ENCODE measurements around the gene SSTR3. TPM values are rescaled to one million over a fixed set of nuclear protein-coding genes. Genes with fewer than 3 reads are reported as not detected.

Gene SSTR3
- total and polyA plus RNA-seq, 9 of the 15 experiments (the other 6 are each of a cell fraction or from before 2014, with no cell fraction given), result 0.03 TPM; not detected in 8

DNA sequence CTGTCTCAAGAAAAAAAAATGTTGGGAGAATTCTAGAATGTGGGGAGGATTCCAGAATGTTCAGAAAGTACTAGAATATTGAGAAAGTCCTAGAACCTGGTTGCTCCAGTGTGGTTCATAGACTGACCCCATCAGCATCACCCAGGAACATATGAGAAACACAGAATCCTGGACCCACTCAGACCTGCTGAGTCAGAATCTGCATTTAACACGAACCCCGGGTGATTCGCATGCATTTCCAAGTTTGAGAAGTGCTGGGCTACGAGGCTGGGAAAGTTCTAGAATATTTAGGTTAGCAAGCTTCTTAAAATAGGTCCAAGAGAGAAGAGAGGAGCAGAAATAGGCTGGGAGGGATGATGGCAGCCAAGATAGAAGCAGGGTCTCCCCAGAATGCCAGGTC lies 30.6 kb downstream of the SSTR3 start:
- H3K4me1 ChIP-seq (replicated peaks in 1 of 2; ENCODE audit: control insufficient read depth in 2 of 2, insufficient read depth in 2 of 2, low read length in 2 of 2), result peaks cover 0 to 25% of the 10 kb centered on the region in 2 experiments; a peak in 3 of 5 replicates
- 3% methylated on average over 4 of the region's 4 CpGs for WGBS (ENCODE audit: insufficient coverage, low coverage, missing lambda C conversion rate)
- H3K4me2 ChIP-seq (ENCODE audit: insufficient read depth, low read length), result no peak overlapping the region
- intact Hi-C loops (cut with micrococcal nuclease) (no loop called here), in situ Hi-C loops (cut with MboI) (no loop called here)
- no TSS peak for BruUV-seq (replicated peaks)
- H3K27ac ChIP-seq (ENCODE audit: extremely low read depth, low read depth, low read length), result no peak overlapping the region
- ATAC-seq (no peak), DNase-seq (ENCODE audit: extremely low read depth in 1 of 4, low spot score in 3 of 4) (no peak), FAIRE-seq (no peak)
- H3K27me3 ChIP-seq (ENCODE audit: control insufficient read depth in 2 of 2, insufficient read depth in 2 of 2, low read length in 2 of 2), result peaks cover 3 to 49% of the 10 kb centered on the region in 2 experiments; a peak in 4 of 5 replicates
- H2AFZ ChIP-seq (ENCODE audit: low read depth, low read length), result no peak overlapping the region
- POLR2A ChIA-PET, result no interaction called here
- CTCF ChIA-PET (ENCODE audit: low intra/inter-chr PET ratio), result interaction anchor here (1.3 kb wide), 1 partner anchor 18 kb away, joined by 3 read pairs; no protein-coding TSS in a partner anchor
- H3K79me2 ChIP-seq (ENCODE audit: control insufficient read depth, insufficient read depth, low read length), result no peaks in the 10 kb centered on the region
- no peaks in the 10 kb centered on the region for H3K9me1 ChIP-seq (ENCODE audit: control insufficient read depth, insufficient read depth, low read length)
- no peak overlapping the region for H3K4me3 ChIP-seq
- no peaks in the 10 kb centered on the region for H3K9me3 ChIP-seq (replicated peaks; ENCODE audit: control insufficient read depth, insufficient read depth, low read depth, low read length)
- H4K20me1 ChIP-seq (replicated peaks; ENCODE audit: control insufficient read depth, insufficient read depth, low read length), result 0 out of 2 replicates have a peak, but pooled peaks cover 3% of the 10 kb centered on the region
- H3K36me3 ChIP-seq (ENCODE audit: control insufficient read depth, insufficient read depth, low read length), result no peaks in the 10 kb centered on the region
- H3K9ac ChIP-seq (ENCODE audit: insufficient read depth in 1 of 2, low read depth in 2 of 2, low read length in 2 of 2), result no peak overlapping the region
- TF ChIP-seq POLR2B (IDR thresholded peaks at IDR 0.05; ENCODE audit: low read depth, partially characterized antibody) (no peak), ZFX (CRISPR knock-in tag; IDR thresholded peaks at IDR 0.05) (no peak), NFIC (IDR thresholded peaks at IDR 0.05) (no peak), MED1 (CRISPR knock-in tag; IDR thresholded peaks at IDR 0.05; ENCODE audit: borderline replicate concordance) (no peak), YY1 (IDR thresholded peaks at IDR 0.05; ENCODE audit: borderline replicate concordance in 1 of 3, control insufficient read depth in 1 of 3, extremely low read depth in 1 of 3, insufficient read depth in 3 of 3, insufficient read length in 1 of 3, insufficient replicate concordance in 2 of 3, low read depth in 1 of 3, low read length in 2 of 3) (no peak), POLR2A (conservative IDR thresholded peaks at IDR 0.05) (no peak), NEUROD1 (IDR thresholded peaks at IDR 0.05; ENCODE audit: borderline replicate concordance, low read depth, low read length, partially characterized antibody) (no peak), ASH1L (IDR thresholded peaks at IDR 0.05; ENCODE audit: borderline replicate concordance, low read depth, partially characterized antibody) (no peak), RBM39 (optimal IDR thresholded peaks at IDR 0.05; ENCODE audit: low read depth, low read length) (no peak), ZNF143 (CRISPR knock-in tag; IDR thresholded peaks at IDR 0.05) (no peak), SIRT6 (IDR thresholded peaks at IDR 0.05; ENCODE audit: low read depth, low read length) (no peak), ZNF778 (CRISPR knock-in tag; IDR thresholded peaks at IDR 0.05) (no peak), HNRNPUL1 (IDR thresholded peaks at IDR 0.05; ENCODE audit: low read length) (no peak)
- TF ChIP-seq, protein P1, sequence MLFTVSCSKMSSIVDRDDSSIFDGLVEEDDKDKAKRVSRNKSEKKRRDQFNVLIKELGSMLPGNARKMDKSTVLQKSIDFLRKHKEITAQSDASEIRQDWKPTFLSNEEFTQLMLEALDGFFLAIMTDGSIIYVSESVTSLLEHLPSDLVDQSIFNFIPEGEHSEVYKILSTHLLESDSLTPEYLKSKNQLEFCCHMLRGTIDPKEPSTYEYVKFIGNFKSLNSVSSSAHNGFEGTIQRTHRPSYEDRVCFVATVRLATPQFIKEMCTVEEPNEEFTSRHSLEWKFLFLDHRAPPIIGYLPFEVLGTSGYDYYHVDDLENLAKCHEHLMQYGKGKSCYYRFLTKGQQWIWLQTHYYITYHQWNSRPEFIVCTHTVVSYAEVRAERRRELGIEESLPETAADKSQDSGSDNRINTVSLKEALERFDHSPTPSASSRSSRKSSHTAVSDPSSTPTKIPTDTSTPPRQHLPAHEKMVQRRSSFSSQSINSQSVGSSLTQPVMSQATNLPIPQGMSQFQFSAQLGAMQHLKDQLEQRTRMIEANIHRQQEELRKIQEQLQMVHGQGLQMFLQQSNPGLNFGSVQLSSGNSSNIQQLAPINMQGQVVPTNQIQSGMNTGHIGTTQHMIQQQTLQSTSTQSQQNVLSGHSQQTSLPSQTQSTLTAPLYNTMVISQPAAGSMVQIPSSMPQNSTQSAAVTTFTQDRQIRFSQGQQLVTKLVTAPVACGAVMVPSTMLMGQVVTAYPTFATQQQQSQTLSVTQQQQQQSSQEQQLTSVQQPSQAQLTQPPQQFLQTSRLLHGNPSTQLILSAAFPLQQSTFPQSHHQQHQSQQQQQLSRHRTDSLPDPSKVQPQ (CRISPR knock-in tag; IDR thresholded peaks at IDR 0.05; ENCODE audit: borderline replicate concordance), result no peak
- TF ChIP-seq, protein P2, sequence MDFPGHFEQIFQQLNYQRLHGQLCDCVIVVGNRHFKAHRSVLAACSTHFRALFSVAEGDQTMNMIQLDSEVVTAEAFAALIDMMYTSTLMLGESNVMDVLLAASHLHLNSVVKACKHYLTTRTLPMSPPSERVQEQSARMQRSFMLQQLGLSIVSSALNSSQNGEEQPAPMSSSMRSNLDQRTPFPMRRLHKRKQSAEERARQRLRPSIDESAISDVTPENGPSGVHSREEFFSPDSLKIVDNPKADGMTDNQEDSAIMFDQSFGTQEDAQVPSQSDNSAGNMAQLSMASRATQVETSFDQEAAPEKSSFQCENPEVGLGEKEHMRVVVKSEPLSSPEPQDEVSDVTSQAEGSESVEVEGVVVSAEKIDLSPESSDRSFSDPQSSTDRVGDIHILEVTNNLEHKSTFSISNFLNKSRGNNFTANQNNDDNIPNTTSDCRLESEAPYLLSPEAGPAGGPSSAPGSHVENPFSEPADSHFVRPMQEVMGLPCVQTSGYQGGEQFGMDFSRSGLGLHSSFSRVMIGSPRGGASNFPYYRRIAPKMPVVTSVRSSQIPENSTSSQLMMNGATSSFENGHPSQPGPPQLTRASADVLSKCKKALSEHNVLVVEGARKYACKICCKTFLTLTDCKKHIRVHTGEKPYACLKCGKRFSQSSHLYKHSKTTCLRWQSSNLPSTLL (IDR thresholded peaks at IDR 0.05), result no peak
- TF ChIP-seq, protein P3, sequence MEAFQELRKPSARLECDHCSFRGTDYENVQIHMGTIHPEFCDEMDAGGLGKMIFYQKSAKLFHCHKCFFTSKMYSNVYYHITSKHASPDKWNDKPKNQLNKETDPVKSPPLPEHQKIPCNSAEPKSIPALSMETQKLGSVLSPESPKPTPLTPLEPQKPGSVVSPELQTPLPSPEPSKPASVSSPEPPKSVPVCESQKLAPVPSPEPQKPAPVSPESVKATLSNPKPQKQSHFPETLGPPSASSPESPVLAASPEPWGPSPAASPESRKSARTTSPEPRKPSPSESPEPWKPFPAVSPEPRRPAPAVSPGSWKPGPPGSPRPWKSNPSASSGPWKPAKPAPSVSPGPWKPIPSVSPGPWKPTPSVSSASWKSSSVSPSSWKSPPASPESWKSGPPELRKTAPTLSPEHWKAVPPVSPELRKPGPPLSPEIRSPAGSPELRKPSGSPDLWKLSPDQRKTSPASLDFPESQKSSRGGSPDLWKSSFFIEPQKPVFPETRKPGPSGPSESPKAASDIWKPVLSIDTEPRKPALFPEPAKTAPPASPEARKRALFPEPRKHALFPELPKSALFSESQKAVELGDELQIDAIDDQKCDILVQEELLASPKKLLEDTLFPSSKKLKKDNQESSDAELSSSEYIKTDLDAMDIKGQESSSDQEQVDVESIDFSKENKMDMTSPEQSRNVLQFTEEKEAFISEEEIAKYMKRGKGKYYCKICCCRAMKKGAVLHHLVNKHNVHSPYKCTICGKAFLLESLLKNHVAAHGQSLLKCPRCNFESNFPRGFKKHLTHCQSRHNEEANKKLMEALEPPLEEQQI (IDR thresholded peaks at IDR 0.05), result no peak

Data from K562 (cell line).